Natural killer cell (primary cell): ENCODE results near the gene CES2. TPM values are rescaled to one million over a fixed set of nuclear protein-coding genes. Genes with fewer than 3 reads are reported as not detected.
"Not testable (repeated sequence)": the region's sequence is repeated elsewhere in the genome, so short reads cannot be mapped to it uniquely, and the experiment has no call there.

Source experiments
- ATAC-seq, 3 donors: fragments of 150-1000 bp in 2 of 3; fragments of 200-7000 bp in 1 of 3; cut with Tn5 transposase; 1 replicate in 1 of 3; 2 replicates in 2 of 3; pipeline ENCODE4 v1.10.0; 2021; ENCODE audit warnings: mild to moderate bottlenecking in 2 of 3, moderate library complexity in 2 of 3
- DNase-seq, 2 donors: peaks; one replicate each; pipeline versions ENCODE4 v3.0.0 to v3.0.0-alpha.2; 2013 to 2021; ENCODE audit warnings: mixed read lengths in 1 of 2
- H3K27ac ChIP-seq: one replicate; pipeline ENCODE4 v1.5.1; 2013; ENCODE audit warnings: mild to moderate bottlenecking, low read length
- H3K27me3 ChIP-seq: one replicate; pipeline ENCODE4 v1.6.1; 2013; ENCODE audit warnings: low read length; ENCODE audit not compliant: control insufficient read depth, insufficient read depth
- H3K36me3 ChIP-seq: one replicate; pipeline ENCODE4 v1.6.1; 2013; ENCODE audit warnings: low read length; ENCODE audit not compliant: control insufficient read depth, insufficient read depth
- H3K4me1 ChIP-seq: one replicate; pipeline ENCODE4 v1.6.1; 2013; ENCODE audit warnings: low read length; ENCODE audit not compliant: control insufficient read depth, insufficient read depth
- H3K4me3 ChIP-seq: one replicate; pipeline ENCODE4 v1.5.1; 2013; ENCODE audit warnings: low read length
- H3K9me3 ChIP-seq: one replicate; pipeline ENCODE4 v1.6.1; 2013; ENCODE audit warnings: low read length; ENCODE audit not compliant: control insufficient read depth, insufficient read depth
- H3K27ac Mint-ChIP-seq, 2 donors: one replicate each; pipeline ENCODE4 v1.8.0; 2022; ENCODE audit warnings: mild to moderate bottlenecking in 2 of 2, mixed read lengths in 2 of 2, moderate library complexity in 1 of 2
- H3K27me3 Mint-ChIP-seq, 2 donors: one replicate each; pipeline ENCODE4 v1.8.0; 2022; ENCODE audit warnings: low read depth in 2 of 2, mixed read lengths in 2 of 2
- H3K36me3 Mint-ChIP-seq: one replicate; pipeline ENCODE4 v1.8.0; 2022; ENCODE audit warnings: mixed read lengths
- H3K4me1 Mint-ChIP-seq, 2 donors: one replicate each; pipeline ENCODE4 v1.8.0; 2022; ENCODE audit warnings: mixed read lengths in 2 of 2
- H3K4me3 Mint-ChIP-seq: one replicate; pipeline ENCODE4 v1.8.0; 2022; ENCODE audit warnings: mild to moderate bottlenecking, moderate library complexity, mixed read lengths
- H3K9me3 Mint-ChIP-seq, 2 donors: one replicate each; pipeline ENCODE4 v1.8.0; 2022; ENCODE audit warnings: mixed read lengths in 2 of 2
- WGBS: methylation state at CpG from one replicate; pipeline ENCODE4 v1.1.7; 2013; ENCODE audit warnings: missing lambda C conversion rate; ENCODE audit not compliant: insufficient coverage; 5-methylcytosine and 5-hydroxymethylcytosine counted together
- intact Hi-C: fragments of 100-400 bp; cut with micrococcal nuclease; formaldehyde crosslinking; loops from one replicate; pipeline ENCODE4 v1.14.2; 2022
- total RNA-seq, 4 donors: library from RNA; stranded (reverse); fragments of 120-200 nt in 1 of 4; gene quantifications; one replicate each; pipeline versions ENCODE4 v1.2.3 to v1.2.4, GENCODE V29; 2013 to 2022
- TF ChIP-seq, protein P1 (sequence below): fragments of 200-600 bp; IDR thresholded peaks from one replicate; pipeline ENCODE4 v1.8.0; 2022; ENCODE audit warnings: antibody characterized with exemption

The CES2 gene
- total RNA-seq, 3 donors from 2014 or later (not counting 1 experiment from before 2014, with no cell fraction given) = 26.9 to 33.6 (median 33.1) TPM

- intact Hi-C loops, H3K27me3 ChIP-seq, H3K9me3 Mint-ChIP-seq, H3K36me3 ChIP-seq, H3K27me3 Mint-ChIP-seq, H3K9me3 ChIP-seq, ATAC-seq, H3K36me3 Mint-ChIP-seq: not testable (repeated sequence)
- Histone ChIP-seq H3K27ac (peak overlapping the region; percentile 78), H3K4me1 (peaks cover 35% of the 10 kb centered on the region), H3K4me3 (peak overlapping the region; percentile 64)
- DNase-seq = peak in 1 of 2 donors; percentile 29
- H3K4me3 Mint-ChIP-seq = peak overlapping the region; percentile 99
- H3K27ac Mint-ChIP-seq = peak overlapping the region; percentile 96 to 98
- WGBS = 4% methylated on average over 21 of the region's 24 CpGs
- peaks cover 44 to 60% of the 10 kb centered on the region in 2 donors for H3K4me1 Mint-ChIP-seq
Observed at GRCh38 chr16:66934839-66935313, 440 bp upstream of the CES2 start.

DNA sequence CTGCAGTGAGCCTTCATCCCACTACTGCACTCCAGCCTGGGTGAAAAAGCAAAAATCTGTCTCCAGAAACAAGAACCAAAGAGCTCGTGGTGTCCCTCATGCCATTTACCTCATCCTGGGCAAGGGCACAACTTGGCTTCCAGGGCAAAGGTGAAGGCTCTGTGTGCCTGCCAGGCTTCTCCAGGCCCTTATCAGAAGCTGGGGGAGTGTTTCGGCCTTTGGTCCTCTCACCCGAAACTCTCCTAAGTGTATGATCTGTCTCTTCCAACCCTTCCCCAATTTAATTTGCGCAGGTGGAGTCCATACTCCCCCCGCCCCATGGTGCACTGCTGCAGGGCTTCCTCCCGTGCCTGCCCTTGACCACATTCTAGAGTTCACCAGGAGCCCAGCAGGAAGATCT, 1.1 kb downstream of the CES2 start:
- Mint-ChIP-seq H3K27me3 (no peaks in the 10 kb centered on the region), H3K36me3 (no peaks in the 10 kb centered on the region), H3K27ac (peak overlapping the region; percentile 5 to 98), H3K4me1 (peaks cover 44 to 60% of the 10 kb centered on the region in 2 donors), H3K9me3 (no peaks in the 10 kb centered on the region), H3K4me3 (peak overlapping the region; percentile 13)
- ATAC-seq (no peak), DNase-seq (no peak)
- no peaks in the 10 kb centered on the region for H3K27me3 ChIP-seq
- peaks cover 22% of the 10 kb centered on the region for H3K36me3 ChIP-seq
- intact Hi-C loops = no loop called here
- H3K27ac ChIP-seq = no peak overlapping the region
- no peak overlapping the region for H3K4me3 ChIP-seq
- WGBS = 88% methylated on average over 6 of the region's 6 CpGs
- TF ChIP-seq, protein P1, sequence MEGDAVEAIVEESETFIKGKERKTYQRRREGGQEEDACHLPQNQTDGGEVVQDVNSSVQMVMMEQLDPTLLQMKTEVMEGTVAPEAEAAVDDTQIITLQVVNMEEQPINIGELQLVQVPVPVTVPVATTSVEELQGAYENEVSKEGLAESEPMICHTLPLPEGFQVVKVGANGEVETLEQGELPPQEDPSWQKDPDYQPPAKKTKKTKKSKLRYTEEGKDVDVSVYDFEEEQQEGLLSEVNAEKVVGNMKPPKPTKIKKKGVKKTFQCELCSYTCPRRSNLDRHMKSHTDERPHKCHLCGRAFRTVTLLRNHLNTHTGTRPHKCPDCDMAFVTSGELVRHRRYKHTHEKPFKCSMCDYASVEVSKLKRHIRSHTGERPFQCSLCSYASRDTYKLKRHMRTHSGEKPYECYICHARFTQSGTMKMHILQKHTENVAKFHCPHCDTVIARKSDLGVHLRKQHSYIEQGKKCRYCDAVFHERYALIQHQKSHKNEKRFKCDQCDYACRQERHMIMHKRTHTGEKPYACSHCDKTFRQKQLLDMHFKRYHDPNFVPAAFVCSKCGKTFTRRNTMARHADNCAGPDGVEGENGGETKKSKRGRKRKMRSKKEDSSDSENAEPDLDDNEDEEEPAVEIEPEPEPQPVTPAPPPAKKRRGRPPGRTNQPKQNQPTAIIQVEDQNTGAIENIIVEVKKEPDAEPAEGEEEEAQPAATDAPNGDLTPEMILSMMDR = no peak
- peaks cover 35% of the 10 kb centered on the region for H3K4me1 ChIP-seq
- H3K9me3 ChIP-seq = no peaks in the 10 kb centered on the region

- Mint-ChIP-seq H3K27me3 (no peaks in the 10 kb centered on the region), H3K9me3 (no peaks in the 10 kb centered on the region), H3K36me3 (no peaks in the 10 kb centered on the region), H3K27ac (peak overlapping the region; percentile 5 to 98), H3K4me3 (peak overlapping the region; percentile 21), H3K4me1 (peaks cover 39 to 55% of the 10 kb centered on the region in 2 donors)
- Histone ChIP-seq H3K9me3 (no peaks in the 10 kb centered on the region), H3K27ac (no peak overlapping the region), H3K27me3 (no peaks in the 10 kb centered on the region), H3K4me1 (peaks cover 35% of the 10 kb centered on the region), H3K4me3 (no peak overlapping the region), H3K36me3 (peaks cover 28% of the 10 kb centered on the region)
- DNase-seq = no peak
- intact Hi-C loops = no loop called here
- TF ChIP-seq, protein P1 = no peak
- 91% methylated on average over 4 of the region's 4 CpGs for WGBS
- no peak for ATAC-seq
Observed at GRCh38 chr16:66936889-66937554, 1.7 kb downstream of the CES2 start.

- Mint-ChIP-seq H3K36me3 (no peaks in the 10 kb centered on the region), H3K4me1 (peaks cover 30 to 47% of the 10 kb centered on the region in 2 donors), H3K9me3 (no peaks in the 10 kb centered on the region), H3K27me3 (no peaks in the 10 kb centered on the region), H3K27ac (peak overlapping the region; percentile 5 to 24), H3K4me3 (peak overlapping the region; percentile 21)
- H3K36me3 ChIP-seq = peaks cover 34% of the 10 kb centered on the region
- TF ChIP-seq, protein P1 = no peak
- no peaks in the 10 kb centered on the region for H3K9me3 ChIP-seq
- DNase-seq = no peak
- no peak overlapping the region for H3K4me3 ChIP-seq
- H3K27me3 ChIP-seq = no peaks in the 10 kb centered on the region
- H3K4me1 ChIP-seq = peaks cover 27% of the 10 kb centered on the region
- intact Hi-C loops = no loop called here
- 97% methylated on average over 10 of the region's 10 CpGs for WGBS
- ATAC-seq = no peak
- H3K27ac ChIP-seq = no peak overlapping the region
Observed at GRCh38 chr16:66937725-66938337, 2.5 kb downstream of the CES2 start.
